ENCODE data around the gene TRAF5.

Gene TRAF5

DNA sequence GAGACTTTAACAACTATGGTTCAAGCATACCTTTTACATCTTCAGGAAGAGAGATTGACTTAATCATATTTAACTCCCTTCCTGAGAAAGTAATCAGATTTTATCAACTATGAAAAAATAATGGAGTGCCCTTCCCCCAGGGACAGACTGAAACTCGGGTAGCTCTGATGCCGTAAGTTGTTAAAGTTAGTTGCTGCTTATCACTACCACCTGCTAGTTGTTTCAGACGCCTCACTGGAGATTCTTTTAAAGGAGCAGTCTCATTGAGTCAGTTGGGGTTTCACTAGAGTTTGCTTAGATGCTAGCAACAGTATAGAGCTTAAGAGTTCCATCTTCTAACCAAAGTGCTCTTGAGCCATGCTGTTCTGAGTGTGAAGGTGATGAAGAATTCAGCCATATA, 17.0 kb upstream of the TRAF5 start:
- no peaks in the 10 kb centered on the region for H4K20me1 ChIP-seq (ENCODE audit: insufficient read depth, low read length)
- no peak for ATAC-seq (ENCODE audit: insufficient read depth, low read depth)
- TF ChIP-seq, protein P1, sequence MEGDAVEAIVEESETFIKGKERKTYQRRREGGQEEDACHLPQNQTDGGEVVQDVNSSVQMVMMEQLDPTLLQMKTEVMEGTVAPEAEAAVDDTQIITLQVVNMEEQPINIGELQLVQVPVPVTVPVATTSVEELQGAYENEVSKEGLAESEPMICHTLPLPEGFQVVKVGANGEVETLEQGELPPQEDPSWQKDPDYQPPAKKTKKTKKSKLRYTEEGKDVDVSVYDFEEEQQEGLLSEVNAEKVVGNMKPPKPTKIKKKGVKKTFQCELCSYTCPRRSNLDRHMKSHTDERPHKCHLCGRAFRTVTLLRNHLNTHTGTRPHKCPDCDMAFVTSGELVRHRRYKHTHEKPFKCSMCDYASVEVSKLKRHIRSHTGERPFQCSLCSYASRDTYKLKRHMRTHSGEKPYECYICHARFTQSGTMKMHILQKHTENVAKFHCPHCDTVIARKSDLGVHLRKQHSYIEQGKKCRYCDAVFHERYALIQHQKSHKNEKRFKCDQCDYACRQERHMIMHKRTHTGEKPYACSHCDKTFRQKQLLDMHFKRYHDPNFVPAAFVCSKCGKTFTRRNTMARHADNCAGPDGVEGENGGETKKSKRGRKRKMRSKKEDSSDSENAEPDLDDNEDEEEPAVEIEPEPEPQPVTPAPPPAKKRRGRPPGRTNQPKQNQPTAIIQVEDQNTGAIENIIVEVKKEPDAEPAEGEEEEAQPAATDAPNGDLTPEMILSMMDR (IDR thresholded peaks at IDR 0.05; ENCODE audit: borderline replicate concordance, extremely low read depth, low read length, poor library complexity, severe bottlenecking), result no peak
- no peak for TF ChIP-seq EZH2 (IDR thresholded peaks at IDR 0.05; ENCODE audit: borderline replicate concordance, low read depth, low read length, severe bottlenecking)
- no peak overlapping the region for H3K9ac ChIP-seq (ENCODE audit: low read depth, low read length)
- no peak overlapping the region for H2AFZ ChIP-seq (ENCODE audit: low read depth, low read length)
- no peaks in the 10 kb centered on the region for H3K27me3 ChIP-seq (ENCODE audit: insufficient read depth, low read length, poor library complexity)
- no peaks in the 10 kb centered on the region for H3K79me2 ChIP-seq (ENCODE audit: insufficient read depth, low read length)
- no peaks in the 10 kb centered on the region for H3K4me1 ChIP-seq (ENCODE audit: insufficient read depth, low read length)
- H3K27ac ChIP-seq (ENCODE audit: low read length), result no peak overlapping the region
- no peak overlapping the region for H3K4me3 ChIP-seq (ENCODE audit: low read depth in 1 of 2, low read length in 2 of 2)
- DNase-seq, result no peak
- no peaks in the 10 kb centered on the region for H3K9me3 ChIP-seq (ENCODE audit: insufficient read depth, low read length, severe bottlenecking)
- peaks cover 55% of the 10 kb centered on the region for H3K36me3 ChIP-seq (ENCODE audit: insufficient read depth, low read length)
- no peak overlapping the region for H3K4me2 ChIP-seq (ENCODE audit: insufficient read depth, low read length)

DNA sequence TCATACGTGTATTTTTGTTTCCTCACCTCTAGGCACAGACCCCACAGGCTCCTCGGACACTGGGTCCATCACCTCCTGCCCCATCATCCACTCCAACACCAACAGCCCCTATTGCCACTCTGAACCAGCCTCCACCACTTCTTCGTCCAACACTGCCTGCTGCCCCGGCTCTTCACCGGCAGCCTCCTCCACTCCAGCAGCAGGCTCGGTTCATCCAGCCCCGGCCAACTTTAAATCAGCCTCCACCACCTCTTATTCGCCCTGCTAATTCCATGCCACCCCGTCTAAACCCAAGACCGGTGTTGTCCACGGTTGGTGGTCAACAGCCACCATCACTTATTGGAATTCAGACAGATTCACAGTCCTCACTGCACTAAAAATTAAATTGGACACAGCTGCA, 13.2 kb upstream of the TRAF5 start:
- Histone ChIP-seq H3K36me3 (ENCODE audit: insufficient read depth, low read length) (peaks cover 49% of the 10 kb centered on the region), H3K4me3 (ENCODE audit: low read depth in 1 of 2, low read length in 2 of 2) (no peak overlapping the region), H3K27ac (ENCODE audit: low read length) (no peak overlapping the region), H3K9ac (ENCODE audit: low read depth, low read length) (no peak overlapping the region), H2AFZ (ENCODE audit: low read depth, low read length) (no peak overlapping the region), H3K4me2 (ENCODE audit: insufficient read depth, low read length) (no peak overlapping the region), H3K79me2 (ENCODE audit: insufficient read depth, low read length) (no peaks in the 10 kb centered on the region), H4K20me1 (ENCODE audit: insufficient read depth, low read length) (no peaks in the 10 kb centered on the region), H3K27me3 (ENCODE audit: insufficient read depth, low read length, poor library complexity) (no peaks in the 10 kb centered on the region), H3K9me3 (ENCODE audit: insufficient read depth, low read length, severe bottlenecking) (no peaks in the 10 kb centered on the region), H3K4me1 (ENCODE audit: insufficient read depth, low read length) (no peaks in the 10 kb centered on the region)
- TF ChIP-seq, protein P1 (IDR thresholded peaks at IDR 0.05; ENCODE audit: borderline replicate concordance, extremely low read depth, low read length, poor library complexity, severe bottlenecking), result no peak
- TF ChIP-seq EZH2 (IDR thresholded peaks at IDR 0.05; ENCODE audit: borderline replicate concordance, low read depth, low read length, severe bottlenecking), result no peak
- ATAC-seq (ENCODE audit: insufficient read depth, low read depth), result no peak
- no peak for DNase-seq

DNA sequence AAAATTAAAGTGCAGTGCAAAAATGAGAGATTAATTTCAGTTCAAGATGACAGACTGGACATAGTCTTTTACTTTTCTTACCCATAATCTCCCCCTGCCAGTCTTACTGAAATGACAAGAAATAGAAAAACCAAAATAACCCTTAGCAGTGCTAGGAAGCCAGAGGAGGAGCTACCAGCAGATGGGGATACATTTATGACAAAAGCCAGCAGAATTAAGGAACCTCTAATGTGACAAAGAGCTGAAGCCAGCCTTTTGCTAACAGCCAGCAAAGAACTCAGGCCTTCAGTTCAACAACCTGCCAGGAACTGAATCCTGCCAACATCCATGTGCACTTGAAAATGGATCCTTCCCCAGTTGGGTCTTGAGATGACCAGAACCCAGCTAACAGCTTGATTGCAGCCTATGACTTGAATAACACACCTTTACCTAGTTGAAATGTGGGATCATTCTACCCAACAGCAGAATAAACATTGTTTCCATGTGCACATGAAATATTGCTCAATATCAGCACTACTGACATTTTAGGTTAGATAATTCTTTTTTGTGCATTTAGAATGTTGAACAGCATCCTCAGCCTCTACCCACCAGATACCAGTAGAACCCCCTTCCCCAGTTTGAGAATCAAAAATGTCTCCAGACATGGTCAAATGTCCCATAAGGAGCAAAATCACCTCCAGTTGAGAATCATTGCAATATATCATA, 7.9 kb upstream of the TRAF5 start:
- TF ChIP-seq EZH2 (IDR thresholded peaks at IDR 0.05; ENCODE audit: borderline replicate concordance, low read depth, low read length, severe bottlenecking), result no peak
- TF ChIP-seq, protein P1 (IDR thresholded peaks at IDR 0.05; ENCODE audit: borderline replicate concordance, extremely low read depth, low read length, poor library complexity, severe bottlenecking), result no peak
- H3K9me3 ChIP-seq (ENCODE audit: insufficient read depth, low read length, severe bottlenecking), result no peaks in the 10 kb centered on the region
- DNase-seq (no peak), ATAC-seq (ENCODE audit: insufficient read depth, low read depth) (no peak)
- H2AFZ ChIP-seq (ENCODE audit: low read depth, low read length), result no peak overlapping the region
- H3K4me3 ChIP-seq (ENCODE audit: low read depth in 1 of 2, low read length in 2 of 2), result no peak overlapping the region
- H3K9ac ChIP-seq (ENCODE audit: low read depth, low read length), result no peak overlapping the region
- no peak overlapping the region for H3K27ac ChIP-seq (ENCODE audit: low read length)
- H3K4me2 ChIP-seq (ENCODE audit: insufficient read depth, low read length), result no peak overlapping the region
- H3K36me3 ChIP-seq (ENCODE audit: insufficient read depth, low read length), result peaks cover 15% of the 10 kb centered on the region
- H3K79me2 ChIP-seq (ENCODE audit: insufficient read depth, low read length), result no peaks in the 10 kb centered on the region
- H4K20me1 ChIP-seq (ENCODE audit: insufficient read depth, low read length), result no peaks in the 10 kb centered on the region
- H3K27me3 ChIP-seq (ENCODE audit: insufficient read depth, low read length, poor library complexity), result peaks cover 8% of the 10 kb centered on the region
- no peaks in the 10 kb centered on the region for H3K4me1 ChIP-seq (ENCODE audit: insufficient read depth, low read length)
